ENCODE results near the gene LILRA6.
"Not testable (repeated sequence)": the region's sequence is repeated elsewhere in the genome, so short reads cannot be mapped to it uniquely, and the experiment has no call there.

The LILRA6 gene

GRCh38 chr19:54229146-54229545 is 13.4 kb downstream of the LILRA6 start:
- DNase-seq = no peak

GRCh38 chr19:54224619-54225018 is 18.0 kb downstream of the LILRA6 start:
- not testable (repeated sequence) for DNase-seq

GRCh38 chr19:54223937-54224281 is 18.7 kb downstream of the LILRA6 start:
- not testable (repeated sequence) for DNase-seq

GRCh38 chr19:54223277-54223936 is 19.2 kb downstream of the LILRA6 start:
- DNase-seq = not testable (repeated sequence)

GRCh38 chr19:54222474-54223276 is 19.9 kb downstream of the LILRA6 start, which contains the start of gene LILRB3:
Gene LILRB3 (minus strand): TSS chr19:54223007. CDS start chr19:54222976, 31 bp downstream.
- DNase-seq = not testable (repeated sequence)

- not testable (repeated sequence) for DNase-seq
These were observed 20.6 kb downstream of the LILRA6 start for GRCh38 chr19:54221947-54222346.

GRCh38 chr19:54219702-54220101 is 22.9 kb downstream of the LILRA6 start:
- not testable (repeated sequence) for DNase-seq

- DNase-seq = no peak
These were observed 23.5 kb downstream of the LILRA6 start for GRCh38 chr19:54218960-54219661.

GRCh38 chr19:54218259-54218658 is 24.3 kb downstream of the LILRA6 start:
- DNase-seq = no peak

- not testable (repeated sequence) for DNase-seq
These were observed 24.9 kb downstream of the LILRA6 start for GRCh38 chr19:54217517-54218247.

GRCh38 chr19:54216869-54217268 is 25.7 kb downstream of the LILRA6 start:
- DNase-seq = no peak

- not testable (repeated sequence) for DNase-seq
These were observed 27.9 kb downstream of the LILRA6 start for GRCh38 chr19:54214734-54215133.

GRCh38 chr19:54214217-54214616 is 28.4 kb downstream of the LILRA6 start:
- not testable (repeated sequence) for DNase-seq

- no peak for DNase-seq
These were observed 31.4 kb downstream of the LILRA6 start for GRCh38 chr19:54211235-54211634.

GRCh38 chr19:54209811-54210494 is 32.6 kb downstream of the LILRA6 start:
- DNase-seq = peak; percentile 71

- no peak for DNase-seq
These were observed 33.4 kb downstream of the LILRA6 start for GRCh38 chr19:54209058-54209810.

GRCh38 chr19:54208784-54209057 is 33.9 kb downstream of the LILRA6 start:
- DNase-seq = no peak

GRCh38 chr19:54207983-54208783 is 34.4 kb downstream of the LILRA6 start:
- DNase-seq = no peak

GRCh38 chr19:54207676-54207982 is 35.0 kb downstream of the LILRA6 start:
- no peak for DNase-seq

- not testable (repeated sequence) for DNase-seq
These were observed 35.4 kb downstream of the LILRA6 start for GRCh38 chr19:54207193-54207592.

GRCh38 chr19:54206831-54207177 is 35.8 kb downstream of the LILRA6 start:
- DNase-seq = no peak

Data from NCI-H1436 treated with DMSO at 0.1 percent for 48 hours (cell line).